Activated naive CD8-positive, alpha-beta T cell treated with anti-CD3 and anti-CD28 coated beads for 36 hours (primary cell): ENCODE data around the gene PTTG2. TPM values are rescaled to one million over a fixed set of nuclear protein-coding genes. Genes with fewer than 3 reads are reported as not detected.

Experiments
- DNase-seq: peaks from one replicate; pipeline ENCODE4 v3.0.0; 2021
- H3K27ac Mint-ChIP-seq: one replicate; pipeline ENCODE4 v1.8.0; 2022; ENCODE audit warnings: mild to moderate bottlenecking, moderate library complexity, mixed read lengths
- H3K27me3 Mint-ChIP-seq: one replicate; pipeline ENCODE4 v1.8.0; 2022; ENCODE audit warnings: mild to moderate bottlenecking, mixed read lengths
- H3K36me3 Mint-ChIP-seq: one replicate; pipeline ENCODE4 v1.8.0; 2021; ENCODE audit warnings: mild to moderate bottlenecking, mixed read lengths
- H3K4me1 Mint-ChIP-seq: one replicate; pipeline ENCODE4 v1.8.0; 2021; ENCODE audit warnings: mixed read lengths
- H3K4me3 Mint-ChIP-seq: one replicate; pipeline ENCODE4 v1.8.0; 2022; ENCODE audit warnings: mild to moderate bottlenecking, moderate library complexity, mixed read lengths
- H3K9me3 Mint-ChIP-seq: one replicate; pipeline ENCODE4 v1.8.0; 2022; ENCODE audit warnings: mixed read lengths
- total RNA-seq, 2 experiments: library from RNA; stranded (reverse); gene quantifications; one replicate each; pipeline ENCODE4 v1.2.3, GENCODE V29; 2021

Gene PTTG2
- total RNA-seq, 2 experiments from 2014 or later, result 0.34 TPM; not detected in 1

DNA sequence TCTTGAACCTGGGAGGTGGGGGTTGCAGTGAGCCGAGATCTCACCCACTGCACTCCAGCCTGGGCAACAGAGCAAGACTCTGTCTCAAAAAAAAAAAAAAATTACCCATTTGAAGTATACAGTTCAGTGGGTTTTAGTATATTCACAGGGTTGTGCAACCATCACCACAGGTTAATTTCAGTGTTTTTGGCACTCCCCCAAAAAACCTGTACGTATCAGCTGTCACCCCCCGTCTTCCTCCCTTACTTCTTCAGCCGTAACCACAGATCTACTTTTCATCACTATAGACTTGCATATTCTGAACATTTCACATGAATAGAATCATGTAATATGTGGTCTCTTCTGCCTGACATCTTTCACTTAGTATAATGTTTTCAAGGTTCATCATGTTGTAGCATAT lies 11.7 kb upstream of the PTTG2 start:
- peaks cover 35% of the 10 kb centered on the region for H3K36me3 Mint-ChIP-seq
- H3K9me3 Mint-ChIP-seq, result peaks cover 3% of the 10 kb centered on the region
- peaks cover 19% of the 10 kb centered on the region for H3K4me1 Mint-ChIP-seq
- no peak overlapping the region for H3K27ac Mint-ChIP-seq
- H3K4me3 Mint-ChIP-seq, result no peak overlapping the region
- no peaks in the 10 kb centered on the region for H3K27me3 Mint-ChIP-seq
- DNase-seq, result no peak

DNA sequence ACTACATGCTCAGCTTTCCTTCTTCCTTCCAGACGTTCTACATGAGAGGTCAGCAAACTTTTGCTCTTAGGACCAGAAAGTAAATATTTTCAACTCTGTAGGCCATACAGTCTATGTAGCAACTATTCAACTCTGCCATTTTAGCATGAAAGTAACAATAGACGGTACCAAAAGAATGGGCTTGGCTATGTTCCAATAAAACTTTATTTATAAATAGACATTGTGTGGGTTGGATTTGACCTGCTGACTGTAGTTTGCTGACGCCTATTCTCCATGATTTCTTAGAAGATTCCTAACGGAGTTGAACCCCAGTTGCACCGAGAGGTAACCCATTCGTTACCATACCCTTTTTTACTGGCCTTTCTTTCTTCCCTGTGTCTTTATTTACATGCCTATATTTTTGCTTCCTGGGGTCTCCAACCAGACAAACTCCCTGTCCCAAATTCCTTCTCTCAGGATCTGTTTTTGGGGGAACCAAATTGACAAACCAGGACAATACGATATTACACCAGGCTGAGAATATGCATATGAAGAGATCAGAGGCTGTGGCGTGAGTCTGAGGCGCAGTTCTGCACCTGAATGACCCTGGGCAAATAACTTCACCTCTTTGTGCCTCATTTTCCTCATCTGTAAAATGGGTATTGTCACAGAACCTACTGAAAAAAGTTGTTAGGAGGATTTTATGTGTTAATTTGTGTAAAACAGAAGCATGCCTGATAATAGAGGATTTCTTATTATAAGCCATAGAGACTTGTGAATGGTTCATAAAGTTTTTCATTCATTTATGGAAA lies 10.4 kb upstream of the PTTG2 start:
- no peak overlapping the region for H3K4me3 Mint-ChIP-seq
- peaks cover 6% of the 10 kb centered on the region for H3K9me3 Mint-ChIP-seq
- peaks cover 41% of the 10 kb centered on the region for H3K36me3 Mint-ChIP-seq
- peaks cover 25% of the 10 kb centered on the region for H3K4me1 Mint-ChIP-seq
- no peaks in the 10 kb centered on the region for H3K27me3 Mint-ChIP-seq
- no peak for DNase-seq
- no peak overlapping the region for H3K27ac Mint-ChIP-seq

GRCh38 chr4:37951461-37952352 lies 8.5 kb upstream of the PTTG2 start:
- H3K4me1 Mint-ChIP-seq, result peaks cover 15% of the 10 kb centered on the region
- peaks cover 6% of the 10 kb centered on the region for H3K9me3 Mint-ChIP-seq
- no peak for DNase-seq
- no peak overlapping the region for H3K4me3 Mint-ChIP-seq
- peaks cover 37% of the 10 kb centered on the region for H3K36me3 Mint-ChIP-seq
- H3K27me3 Mint-ChIP-seq, result no peaks in the 10 kb centered on the region
- no peak overlapping the region for H3K27ac Mint-ChIP-seq

DNA sequence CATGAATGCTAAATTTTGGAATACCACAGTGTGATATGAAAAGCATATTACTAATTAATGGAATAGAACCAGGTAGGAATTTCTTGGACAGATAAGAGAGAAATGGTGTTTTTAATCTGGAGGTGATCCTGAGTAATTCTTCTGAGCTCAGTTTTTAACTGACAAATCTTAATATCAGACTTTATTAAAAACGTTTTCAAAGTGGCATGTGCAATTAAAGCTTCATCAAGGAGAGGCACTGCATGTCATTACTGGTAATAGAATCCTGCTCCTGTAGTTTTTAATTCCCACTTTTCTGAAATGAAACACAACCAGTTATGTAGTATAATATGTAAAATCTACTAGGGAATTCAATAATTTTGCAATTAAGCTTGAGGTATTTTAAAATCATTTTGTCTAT lies 7.0 kb upstream of the PTTG2 start:
- Mint-ChIP-seq H3K27ac (no peak overlapping the region), H3K9me3 (peaks cover 5% of the 10 kb centered on the region), H3K36me3 (peaks cover 29% of the 10 kb centered on the region), H3K4me3 (no peak overlapping the region), H3K4me1 (peaks cover 12% of the 10 kb centered on the region), H3K27me3 (no peaks in the 10 kb centered on the region)
- no peak for DNase-seq

GRCh38 chr4:37953620-37954293 lies 6.4 kb upstream of the PTTG2 start:
- H3K4me1 Mint-ChIP-seq, result peaks cover 9% of the 10 kb centered on the region
- no peak for DNase-seq
- H3K27me3 Mint-ChIP-seq, result no peaks in the 10 kb centered on the region
- H3K9me3 Mint-ChIP-seq, result peaks cover 5% of the 10 kb centered on the region
- no peak overlapping the region for H3K4me3 Mint-ChIP-seq
- peaks cover 27% of the 10 kb centered on the region for H3K36me3 Mint-ChIP-seq
- H3K27ac Mint-ChIP-seq, result no peak overlapping the region

- no peak overlapping the region for H3K27ac Mint-ChIP-seq
- H3K9me3 Mint-ChIP-seq, result peaks cover 3% of the 10 kb centered on the region
- H3K36me3 Mint-ChIP-seq, result peaks cover 15% of the 10 kb centered on the region
- no peak for DNase-seq
- H3K4me1 Mint-ChIP-seq, result peaks cover 7% of the 10 kb centered on the region
- H3K4me3 Mint-ChIP-seq, result no peak overlapping the region
- no peaks in the 10 kb centered on the region for H3K27me3 Mint-ChIP-seq
These were observed 3.3 kb upstream of the PTTG2 start for GRCh38 chr4:37956941-37957340.

DNA sequence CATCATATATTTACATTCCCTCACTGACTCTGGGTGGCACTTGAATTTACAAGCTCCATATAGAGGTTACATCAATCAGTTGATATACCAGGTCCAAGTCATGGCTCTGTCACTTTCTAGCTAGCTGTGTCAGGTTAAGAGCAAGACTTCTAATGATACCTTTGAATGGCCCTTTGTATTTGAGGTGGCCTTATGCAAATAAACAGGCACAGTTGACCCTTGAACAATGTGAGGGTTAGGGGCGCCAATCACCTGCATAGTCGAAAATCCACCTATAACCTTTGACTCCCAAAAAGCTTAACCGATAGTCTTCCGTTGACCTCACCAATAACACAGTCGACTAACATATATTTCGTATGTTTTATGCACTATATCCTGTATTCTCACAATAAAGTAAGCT lies 1.3 kb upstream of the PTTG2 start:
- H3K36me3 Mint-ChIP-seq, result peaks cover 8% of the 10 kb centered on the region
- no peak overlapping the region for H3K27ac Mint-ChIP-seq
- peaks cover 7% of the 10 kb centered on the region for H3K4me1 Mint-ChIP-seq
- H3K4me3 Mint-ChIP-seq, result no peak overlapping the region
- peaks cover 3% of the 10 kb centered on the region for H3K9me3 Mint-ChIP-seq
- H3K27me3 Mint-ChIP-seq, result no peaks in the 10 kb centered on the region
- DNase-seq, result no peak

GRCh38 chr4:37960679-37961450 lies 667 bp downstream of the PTTG2 start:
- no peak for DNase-seq
- Mint-ChIP-seq H3K4me3 (no peak overlapping the region), H3K27ac (no peak overlapping the region), H3K4me1 (peaks cover 10% of the 10 kb centered on the region), H3K9me3 (no peaks in the 10 kb centered on the region), H3K27me3 (no peaks in the 10 kb centered on the region), H3K36me3 (peaks cover 5% of the 10 kb centered on the region)

- H3K4me1 Mint-ChIP-seq, result peaks cover 18% of the 10 kb centered on the region
- H3K4me3 Mint-ChIP-seq, result no peak overlapping the region
- peaks cover 2% of the 10 kb centered on the region for H3K9me3 Mint-ChIP-seq
- DNase-seq, result no peak
- H3K36me3 Mint-ChIP-seq, result peaks cover 7% of the 10 kb centered on the region
- H3K27me3 Mint-ChIP-seq, result no peaks in the 10 kb centered on the region
- no peak overlapping the region for H3K27ac Mint-ChIP-seq
These were observed 4.7 kb downstream of the PTTG2 start for GRCh38 chr4:37964734-37965457.

- Mint-ChIP-seq H3K4me3 (no peak overlapping the region), H3K27ac (no peak overlapping the region), H3K9me3 (peaks cover 4% of the 10 kb centered on the region), H3K27me3 (no peaks in the 10 kb centered on the region), H3K36me3 (peaks cover 12% of the 10 kb centered on the region), H3K4me1 (peaks cover 22% of the 10 kb centered on the region)
- DNase-seq, result no peak
These were observed 5.8 kb downstream of the PTTG2 start for GRCh38 chr4:37966044-37966443.

GRCh38 chr4:37967736-37968135 lies 7.5 kb downstream of the PTTG2 start:
- Mint-ChIP-seq H3K36me3 (peaks cover 12% of the 10 kb centered on the region), H3K4me3 (no peak overlapping the region), H3K27ac (no peak overlapping the region), H3K4me1 (peaks cover 22% of the 10 kb centered on the region), H3K9me3 (peaks cover 6% of the 10 kb centered on the region), H3K27me3 (no peaks in the 10 kb centered on the region)
- DNase-seq, result no peak

- DNase-seq, result no peak
- no peak overlapping the region for H3K27ac Mint-ChIP-seq
- H3K4me1 Mint-ChIP-seq, result peaks cover 29% of the 10 kb centered on the region
- peaks cover 11% of the 10 kb centered on the region for H3K36me3 Mint-ChIP-seq
- no peaks in the 10 kb centered on the region for H3K27me3 Mint-ChIP-seq
- H3K9me3 Mint-ChIP-seq, result peaks cover 6% of the 10 kb centered on the region
- H3K4me3 Mint-ChIP-seq, result no peak overlapping the region
These were observed 8.5 kb downstream of the PTTG2 start for GRCh38 chr4:37968747-37969146.

DNA sequence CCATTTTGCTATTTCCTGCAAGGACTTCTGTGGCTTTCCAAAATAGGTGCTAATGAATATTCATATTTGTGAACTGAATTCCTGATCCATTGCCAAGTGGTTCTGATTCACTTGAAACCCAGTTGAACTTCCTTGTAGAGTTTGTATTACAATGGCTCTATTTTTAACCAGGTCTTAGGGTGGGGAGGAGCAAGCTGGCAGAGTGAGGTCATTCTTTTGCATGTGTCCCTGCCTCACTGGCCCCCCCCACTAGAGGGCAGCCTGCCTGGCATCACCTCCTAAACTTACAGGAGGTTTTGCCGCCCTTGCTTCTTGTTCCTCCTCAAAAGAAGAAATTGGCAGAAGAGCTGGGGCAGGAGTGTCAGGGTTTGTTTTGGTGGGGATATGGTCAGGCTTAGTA lies 10.5 kb downstream of the PTTG2 start:
- Mint-ChIP-seq H3K27me3 (no peaks in the 10 kb centered on the region), H3K36me3 (peaks cover 10% of the 10 kb centered on the region), H3K9me3 (peaks cover 6% of the 10 kb centered on the region), H3K4me3 (no peak overlapping the region), H3K4me1 (peaks cover 22% of the 10 kb centered on the region), H3K27ac (no peak overlapping the region)
- peak; percentile 43 for DNase-seq

DNA sequence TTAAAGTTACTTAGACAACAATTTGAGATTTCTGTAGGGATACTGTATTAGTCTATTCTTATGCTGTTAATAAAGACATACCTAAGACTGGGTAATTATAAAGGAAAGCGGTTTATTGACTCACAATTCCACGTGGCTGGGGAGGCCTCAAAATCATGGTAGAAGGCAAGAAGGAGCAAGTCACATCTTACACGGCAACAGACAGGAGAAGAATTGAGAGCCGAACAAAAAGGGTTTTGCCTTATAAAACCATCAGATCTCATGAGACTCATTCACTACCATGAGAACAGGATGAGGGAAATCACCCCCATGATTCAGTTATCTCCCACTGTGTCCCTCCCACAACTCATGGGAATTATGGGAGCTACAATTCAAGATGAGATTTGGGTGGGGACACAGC lies 11.0 kb downstream of the PTTG2 start:
- no peak overlapping the region for H3K4me3 Mint-ChIP-seq
- H3K27ac Mint-ChIP-seq, result no peak overlapping the region
- H3K9me3 Mint-ChIP-seq, result peaks cover 6% of the 10 kb centered on the region
- H3K36me3 Mint-ChIP-seq, result peaks cover 10% of the 10 kb centered on the region
- no peaks in the 10 kb centered on the region for H3K27me3 Mint-ChIP-seq
- H3K4me1 Mint-ChIP-seq, result peaks cover 18% of the 10 kb centered on the region
- no peak for DNase-seq
